ENCODE measurements around the gene ST6GAL1. TPM values are rescaled to one million over a fixed set of nuclear protein-coding genes. Genes with fewer than 3 reads are reported as not detected.

ST6GAL1 gene
- total and polyA plus RNA-seq, 2 of the 13 experiments (the other 11 are each of a cell fraction or from before 2014, with no cell fraction given): 79.9 to 164 TPM

- BruUV-seq (replicated peaks): no TSS peak
- H3K4me1 ChIP-seq (ENCODE audit: insufficient read depth, low read length): peaks cover 13% of the 10 kb centered on the region; the same call in 1 of the 2 replicates
- no peak overlapping the region for H3K4me2 ChIP-seq (ENCODE audit: low read depth, low read length)
- FAIRE-seq (no peak), ATAC-seq (no peak; the same call in 2 of the 3 replicates), DNase-seq (ENCODE audit: low spot score) (no peak)
- intact Hi-C loops (cut with micrococcal nuclease; ENCODE audit: unreplicated experiment): no loop called here
- no peaks in the 10 kb centered on the region for H3K9me3 ChIP-seq (ENCODE audit: low read length)
- in situ Hi-C loops (cut with HindIII; ENCODE audit: extremely low pct_ligation_motif_present, low pct_unique_long_range_greater_than_20kb): no loop called here
- POLR2A ChIA-PET: no interaction called here
- no peak overlapping the region for H3K9ac ChIP-seq (ENCODE audit: insufficient read depth, low read depth, low read length)
- WGBS (ENCODE audit: low lambda C conversion rate): 38% methylated on average over 4 of the region's 4 CpGs
- no peaks in the 10 kb centered on the region for H3K79me2 ChIP-seq (ENCODE audit: insufficient read depth, low read length)
- no peak overlapping the region for H3K27ac ChIP-seq (ENCODE audit: extremely low read length, insufficient read depth, low read length)
- no peak overlapping the region for H3K4me3 ChIP-seq (replicated peaks in 1 of 3; ENCODE audit: insufficient read depth in 1 of 3, low read depth in 2 of 3, low read length in 3 of 3)
- CTCF ChIA-PET (ENCODE audit: low intra/inter-chr PET ratio, low total read pairs): no interaction called here
- no peaks in the 10 kb centered on the region for H4K20me1 ChIP-seq (ENCODE audit: insufficient read depth, low read length)
- TF ChIP-seq NRL (CRISPR knock-in tag; IDR thresholded peaks at IDR 0.05; ENCODE audit: borderline replicate concordance) (no peak), ADNP (CRISPR knock-in tag; IDR thresholded peaks at IDR 0.05) (no peak), IRF9 (CRISPR knock-in tag; IDR thresholded peaks at IDR 0.05; ENCODE audit: borderline replicate concordance) (no peak)
- no peak overlapping the region for H2AFZ ChIP-seq (ENCODE audit: low read length)
- no peaks in the 10 kb centered on the region for H3K36me3 ChIP-seq (replicated peaks in 1 of 2; ENCODE audit: control insufficient read depth in 1 of 2, insufficient read depth in 2 of 2, low read length in 2 of 2)
- peaks cover 0 to 3% of the 10 kb centered on the region in 2 experiments; a peak in 1 of 5 replicates for H3K27me3 ChIP-seq (ENCODE audit: control insufficient read depth in 1 of 2, insufficient read depth in 2 of 2, low read length in 2 of 2)
These were observed 33.5 kb upstream of the ST6GAL1 start for GRCh38 chr3:186896875-186897274.

DNA sequence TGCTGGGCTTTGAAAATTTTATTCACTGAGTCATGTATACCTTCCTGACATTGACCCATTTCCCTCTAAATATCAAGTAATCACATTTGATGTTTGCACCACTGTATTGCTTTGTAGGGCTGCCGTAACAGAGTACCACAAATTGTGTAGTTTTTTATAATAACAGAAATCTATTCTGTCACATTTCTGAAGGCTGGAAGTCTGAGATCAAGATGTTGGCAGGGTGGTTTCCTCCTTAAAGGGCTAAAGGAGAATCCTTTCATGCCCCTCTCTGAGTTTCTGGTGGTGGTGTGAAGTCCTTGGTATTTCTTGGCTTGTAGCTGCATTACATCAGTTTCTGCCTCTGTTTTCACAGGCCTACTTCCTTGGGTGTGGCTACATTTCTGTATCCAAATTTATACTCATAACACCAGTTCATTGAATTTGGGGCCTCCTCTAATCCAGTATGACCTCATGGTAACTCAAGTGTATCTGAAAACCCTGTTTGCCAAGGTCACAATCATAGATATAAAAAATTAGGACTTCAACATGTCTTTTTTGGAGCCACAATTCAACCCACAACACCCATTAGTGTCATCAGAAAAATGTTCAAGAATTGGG, 29.1 kb upstream of the ST6GAL1 start:
- intact Hi-C loops (cut with micrococcal nuclease; ENCODE audit: unreplicated experiment): no loop called here
- TF ChIP-seq RBAK (CRISPR knock-in tag; IDR thresholded peaks at IDR 0.05) (no peak), STAT6 (CRISPR knock-in tag; IDR thresholded peaks at IDR 0.05; ENCODE audit: borderline replicate concordance) (no peak)
- TF ChIP-seq, protein P1, sequence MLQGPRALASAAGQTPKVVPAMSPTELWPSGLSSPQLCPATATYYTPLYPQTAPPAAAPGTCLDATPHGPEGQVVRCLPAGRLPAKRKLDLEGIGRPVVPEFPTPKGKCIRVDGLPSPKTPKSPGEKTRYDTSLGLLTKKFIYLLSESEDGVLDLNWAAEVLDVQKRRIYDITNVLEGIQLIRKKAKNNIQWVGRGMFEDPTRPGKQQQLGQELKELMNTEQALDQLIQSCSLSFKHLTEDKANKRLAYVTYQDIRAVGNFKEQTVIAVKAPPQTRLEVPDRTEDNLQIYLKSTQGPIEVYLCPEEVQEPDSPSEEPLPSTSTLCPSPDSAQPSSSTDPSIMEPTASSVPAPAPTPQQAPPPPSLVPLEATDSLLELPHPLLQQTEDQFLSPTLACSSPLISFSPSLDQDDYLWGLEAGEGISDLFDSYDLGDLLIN (CRISPR knock-in tag; IDR thresholded peaks at IDR 0.05; ENCODE audit: borderline replicate concordance): no peak
- no peak for ATAC-seq
- ChIA-PET POLR2A (no interaction called here), CTCF (ENCODE audit: low intra/inter-chr PET ratio, low total read pairs) (no interaction called here)
- Histone ChIP-seq H4K20me1 (ENCODE audit: insufficient read depth, low read length) (no peaks in the 10 kb centered on the region), H3K27me3 (ENCODE audit: control insufficient read depth in 1 of 2, insufficient read depth in 2 of 2, low read length in 2 of 2) (no peaks in the 10 kb centered on the region; a peak in 2 of 5 replicates), H3K9me3 (ENCODE audit: low read length) (no peaks in the 10 kb centered on the region), H3K36me3 (replicated peaks in 1 of 2; ENCODE audit: control insufficient read depth in 1 of 2, insufficient read depth in 2 of 2, low read length in 2 of 2) (no peaks in the 10 kb centered on the region), H3K27ac (ENCODE audit: extremely low read length, insufficient read depth, low read length) (no peak overlapping the region), H3K4me2 (ENCODE audit: low read depth, low read length) (no peak overlapping the region), H2AFZ (ENCODE audit: low read length) (no peak overlapping the region), H3K79me2 (ENCODE audit: insufficient read depth, low read length) (no peaks in the 10 kb centered on the region), H3K4me3 (replicated peaks in 1 of 3; ENCODE audit: insufficient read depth in 1 of 3, low read depth in 2 of 3, low read length in 3 of 3) (no peak overlapping the region), H3K9ac (ENCODE audit: insufficient read depth, low read depth, low read length) (no peak overlapping the region), H3K4me1 (ENCODE audit: insufficient read depth, low read length) (peaks cover 6% of the 10 kb centered on the region; the same call in 1 of the 2 replicates)
- DNase-seq (ENCODE audit: low spot score): no peak
- no peak for FAIRE-seq
- WGBS (ENCODE audit: low lambda C conversion rate): 83% methylated on average over 1 of the region's 1 CpG
- BruUV-seq (replicated peaks): no TSS peak
- in situ Hi-C loops (cut with HindIII; ENCODE audit: extremely low pct_ligation_motif_present, low pct_unique_long_range_greater_than_20kb): no loop called here

All from HepG2 (cell line).